Muscle of leg (tissue), 11 donors: ENCODE measurements around the gene FSTL4. TPM values are rescaled to one million over a fixed set of nuclear protein-coding genes. Genes with fewer than 3 reads are reported as not detected.

Source experiments
- DNase-seq: peaks from one replicate; pipeline ENCODE4 v3.0.0; 2013
- H3K27ac ChIP-seq: one replicate; pipeline ENCODE4 v1.5.1; 2013; ENCODE audit warnings: mild to moderate bottlenecking, low read length, control low read depth
- H3K27me3 ChIP-seq: one replicate; pipeline ENCODE4 v1.6.1; 2013; ENCODE audit warnings: low read length; ENCODE audit not compliant: control insufficient read depth, insufficient read depth
- H3K36me3 ChIP-seq: one replicate; pipeline ENCODE4 v1.6.1; 2013; ENCODE audit warnings: low read length; ENCODE audit not compliant: control insufficient read depth, insufficient read depth
- H3K4me1 ChIP-seq: one replicate; pipeline ENCODE4 v1.6.1; 2013; ENCODE audit warnings: low read length; ENCODE audit not compliant: control insufficient read depth, insufficient read depth
- H3K4me3 ChIP-seq: one replicate; pipeline ENCODE4 v1.5.1; 2013; ENCODE audit warnings: low read length, control low read depth
- H3K9me3 ChIP-seq: replicated peaks from 2 replicates; pipeline ENCODE4 v1.6.1; 2013; ENCODE audit warnings: low read depth, low read length; ENCODE audit not compliant: control insufficient read depth
- WGBS: methylation state at CpG from one replicate; pipeline ENCODE4 v1.1.5; 2013; ENCODE audit warnings: missing lambda C conversion rate; ENCODE audit not compliant: insufficient coverage; 5-methylcytosine and 5-hydroxymethylcytosine counted together
- polyA plus RNA-seq, 8 donors: library from polyadenylated mRNA; unstranded; fragments of 120-200 nt; gene quantifications; one replicate each; pipeline versions ENCODE4 v1.2.1 to v1.2.3, GENCODE V29; 2013; ENCODE audit warnings: inconsistent platforms in 1 of 8, low replicate concordance in 1 of 8; ENCODE audit not compliant: insufficient read length in 8 of 8, insufficient read depth in 1 of 8
- total RNA-seq: library from RNA; stranded (reverse); fragments of 120-200 nt; gene quantifications from one replicate; pipeline ENCODE4 v1.2.4, GENCODE V29; 2013

Gene FSTL4
- total and polyA plus RNA-seq, 9 donors = 0.68 to 1.8 (median 1.3) TPM

DNA sequence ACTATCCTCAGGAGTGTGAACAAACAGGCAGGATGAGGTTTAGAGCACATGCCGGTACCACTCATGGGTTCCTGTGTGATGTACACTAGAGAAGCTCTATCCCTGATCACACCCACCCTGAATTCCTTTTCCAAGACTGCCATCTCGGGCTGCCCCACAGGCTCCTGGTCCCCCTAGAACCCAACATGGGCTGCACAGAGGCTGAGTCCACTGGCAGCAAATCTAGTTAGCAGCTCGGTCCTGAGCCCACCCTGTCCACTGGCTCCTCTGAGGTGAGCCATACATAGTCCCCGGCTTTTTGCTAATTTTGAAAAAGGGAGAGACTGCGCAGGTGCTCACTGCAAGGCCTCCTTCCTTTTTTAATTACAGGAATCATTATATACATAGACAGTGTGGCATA is 227.0 kb downstream of the FSTL4 start:
- Histone ChIP-seq H3K27ac (no peak overlapping the region), H3K36me3 (no peaks in the 10 kb centered on the region), H3K9me3 (no peaks in the 10 kb centered on the region), H3K27me3 (peaks cover 8% of the 10 kb centered on the region), H3K4me1 (peaks cover 4% of the 10 kb centered on the region), H3K4me3 (no peak overlapping the region)
- WGBS = 84% methylated on average over 3 of the region's 5 CpGs
- no peak for DNase-seq

DNA sequence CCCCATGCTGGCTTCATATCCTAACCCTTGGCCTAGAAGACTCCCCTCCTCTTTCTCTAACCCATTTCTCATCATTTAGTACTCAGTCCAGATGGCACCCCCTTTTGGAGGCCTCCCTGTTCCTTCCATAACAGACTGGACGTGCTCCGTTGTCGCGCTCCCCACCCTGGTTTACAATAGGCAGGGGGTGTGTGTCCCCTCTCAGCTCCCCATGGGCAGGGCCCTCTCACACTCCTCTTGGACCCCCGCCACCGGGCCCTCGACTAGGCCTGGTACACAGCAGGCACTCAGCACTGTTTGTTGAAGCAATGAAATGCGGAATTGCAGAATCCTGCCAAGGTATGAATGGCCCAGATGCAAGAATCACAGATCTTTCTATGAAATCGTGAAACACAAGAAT is 227.4 kb downstream of the FSTL4 start:
- DNase-seq = no peak
- WGBS = 76% methylated on average over 5 of the region's 9 CpGs
- Histone ChIP-seq H3K4me3 (no peak overlapping the region), H3K27me3 (peaks cover 8% of the 10 kb centered on the region), H3K36me3 (no peaks in the 10 kb centered on the region), H3K9me3 (no peaks in the 10 kb centered on the region), H3K4me1 (peaks cover 4% of the 10 kb centered on the region), H3K27ac (no peak overlapping the region)

- no peak for DNase-seq
- H3K9me3 ChIP-seq = no peaks in the 10 kb centered on the region
- 80% methylated on average over 12 of the region's 12 CpGs for WGBS
Observed at GRCh38 chr5:133384120-133384855, 228.1 kb downstream of the FSTL4 start.

GRCh38 chr5:133383580-133383939 is 228.8 kb downstream of the FSTL4 start:
- Histone ChIP-seq H3K27me3 (peaks cover 8% of the 10 kb centered on the region), H3K4me1 (peaks cover 4% of the 10 kb centered on the region), H3K27ac (no peak overlapping the region), H3K36me3 (no peaks in the 10 kb centered on the region), H3K4me3 (no peak overlapping the region), H3K9me3 (no peaks in the 10 kb centered on the region)
- no peak for DNase-seq
- WGBS = 50% methylated on average over 8 of the region's 9 CpGs

More at GRCh38 chr5:133384120-133384855, 228.1 kb downstream of the FSTL4 start:
- Histone ChIP-seq H3K27me3 (peaks cover 8% of the 10 kb centered on the region), H3K36me3 (no peaks in the 10 kb centered on the region), H3K4me3 (no peak overlapping the region), H3K4me1 (peaks cover 4% of the 10 kb centered on the region), H3K27ac (no peak overlapping the region)

DNA sequence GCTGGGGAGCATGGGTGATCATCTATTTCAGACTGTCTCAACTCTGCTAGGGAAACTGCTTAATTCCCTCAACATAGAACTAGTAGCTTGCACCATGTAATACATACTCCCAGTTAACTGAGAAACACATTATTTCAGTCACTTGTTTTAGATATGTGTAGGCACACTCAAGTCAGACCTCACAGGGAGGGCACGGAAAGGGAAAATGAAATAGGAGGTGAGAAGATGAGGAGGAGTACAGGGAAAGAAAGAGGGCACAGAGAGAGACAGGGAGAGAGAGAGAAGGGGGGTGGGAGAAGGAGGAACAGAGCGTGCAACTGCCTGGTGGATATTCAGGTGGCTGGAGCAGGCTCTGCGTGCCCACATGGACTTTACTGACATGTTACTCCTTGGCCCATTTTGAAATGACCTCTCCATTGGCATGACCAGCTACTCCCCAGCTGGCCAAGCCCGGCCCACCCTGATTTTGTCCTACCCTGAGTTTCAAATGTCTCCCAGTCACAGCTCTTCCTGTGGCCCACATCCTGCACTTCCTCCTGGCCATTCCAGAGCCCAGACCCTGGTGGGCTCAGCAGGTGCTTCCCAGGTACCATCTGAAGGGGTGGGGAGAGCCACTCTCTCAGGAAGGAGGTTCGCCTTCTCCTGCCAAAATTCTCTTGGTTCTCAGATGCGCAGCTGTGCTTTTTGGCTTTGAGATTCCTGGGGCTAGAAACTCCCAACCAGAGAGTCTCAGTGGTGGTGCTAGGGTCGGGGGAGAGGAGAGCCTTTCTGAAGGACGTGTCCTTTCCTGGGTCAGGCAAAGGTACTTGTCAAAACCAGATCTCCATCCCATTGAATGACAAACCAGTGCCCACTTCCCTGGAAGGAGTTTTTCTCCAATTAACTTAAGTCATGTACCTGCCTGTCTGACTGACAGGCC is 229.4 kb downstream of the FSTL4 start:
- WGBS = 75% methylated on average over 2 of the region's 8 CpGs
- no peak overlapping the region for H3K4me3 ChIP-seq
- H3K27ac ChIP-seq = no peak overlapping the region
- H3K36me3 ChIP-seq = no peaks in the 10 kb centered on the region
- DNase-seq = no peak
- peaks cover 4% of the 10 kb centered on the region for H3K4me1 ChIP-seq
- H3K9me3 ChIP-seq = peaks cover 2% of the 10 kb centered on the region
- peaks cover 8% of the 10 kb centered on the region for H3K27me3 ChIP-seq

- Histone ChIP-seq H3K4me1 (peaks cover 4% of the 10 kb centered on the region), H3K27ac (no peak overlapping the region), H3K36me3 (no peaks in the 10 kb centered on the region), H3K27me3 (peaks cover 5% of the 10 kb centered on the region), H3K4me3 (no peak overlapping the region), H3K9me3 (peaks cover 13% of the 10 kb centered on the region)
- no peak for DNase-seq
- 67% methylated on average over 7 of the region's 14 CpGs for WGBS
Observed at GRCh38 chr5:133381571-133382365, 230.6 kb downstream of the FSTL4 start.

GRCh38 chr5:133381041-133381440 is 231.3 kb downstream of the FSTL4 start:
- Histone ChIP-seq H3K27ac (no peak overlapping the region), H3K4me3 (no peak overlapping the region), H3K9me3 (peaks cover 14% of the 10 kb centered on the region), H3K4me1 (peaks cover 4% of the 10 kb centered on the region), H3K36me3 (no peaks in the 10 kb centered on the region), H3K27me3 (peaks cover 5% of the 10 kb centered on the region)
- WGBS = no CpG with 5 or more reads among the region's 3 CpGs
- DNase-seq = no peak

DNA sequence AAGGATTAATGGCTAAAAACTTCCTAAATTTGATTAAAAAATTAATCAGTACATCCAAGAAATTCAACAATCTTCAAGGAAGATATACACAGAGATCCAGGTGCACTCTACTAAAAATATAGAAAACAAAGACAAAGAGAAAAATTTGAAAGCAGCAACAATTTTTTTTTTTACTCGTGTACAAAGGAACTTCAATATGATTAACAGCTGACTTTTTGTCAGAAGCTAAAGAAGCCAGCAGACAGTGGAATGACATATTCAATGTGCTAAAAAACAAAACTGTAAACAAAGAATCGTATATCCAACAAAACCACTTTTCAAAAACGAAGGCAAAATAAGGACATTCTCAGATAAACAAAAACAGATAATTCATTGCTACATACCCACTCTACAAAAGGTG is 234.6 kb downstream of the FSTL4 start:
- peaks cover 14% of the 10 kb centered on the region for H3K9me3 ChIP-seq
- peaks cover 5% of the 10 kb centered on the region for H3K4me1 ChIP-seq
- no peak overlapping the region for H3K4me3 ChIP-seq

GRCh38 chr5:133376986-133377385 is 235.4 kb downstream of the FSTL4 start:
- peaks cover 10% of the 10 kb centered on the region for H3K4me1 ChIP-seq
- WGBS = no CpG with 5 or more reads among the region's 1 CpG
- H3K9me3 ChIP-seq = peaks cover 14% of the 10 kb centered on the region
- H3K36me3 ChIP-seq = no peaks in the 10 kb centered on the region
- H3K4me3 ChIP-seq = no peak overlapping the region
- H3K27me3 ChIP-seq = peaks cover 3% of the 10 kb centered on the region
- no peak for DNase-seq
- H3K27ac ChIP-seq = no peak overlapping the region

More for the DNA sequence above, 234.6 kb downstream of the FSTL4 start:
- Histone ChIP-seq H3K27ac (no peak overlapping the region), H3K36me3 (no peaks in the 10 kb centered on the region), H3K27me3 (peaks cover 3% of the 10 kb centered on the region)
- no peak for DNase-seq
- no CpG with 5 or more reads among the region's 3 CpGs for WGBS
